Measurements from ENCODE around the gene LKAAEAR1.
"Not testable (repeated sequence)": the region's sequence is repeated elsewhere in the genome, so short reads cannot be mapped to it uniquely, and the experiment has no call there.

Gene LKAAEAR1, protein sequence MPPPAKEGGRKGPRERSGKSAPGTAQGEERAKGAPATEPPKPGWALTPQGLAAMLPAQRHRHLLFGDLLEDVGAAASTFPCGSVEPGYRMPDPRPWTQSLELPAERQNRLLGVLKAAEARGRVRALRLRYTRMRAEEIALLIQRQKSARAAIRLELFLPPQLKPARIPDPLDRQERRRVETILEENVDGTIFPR

DNA sequence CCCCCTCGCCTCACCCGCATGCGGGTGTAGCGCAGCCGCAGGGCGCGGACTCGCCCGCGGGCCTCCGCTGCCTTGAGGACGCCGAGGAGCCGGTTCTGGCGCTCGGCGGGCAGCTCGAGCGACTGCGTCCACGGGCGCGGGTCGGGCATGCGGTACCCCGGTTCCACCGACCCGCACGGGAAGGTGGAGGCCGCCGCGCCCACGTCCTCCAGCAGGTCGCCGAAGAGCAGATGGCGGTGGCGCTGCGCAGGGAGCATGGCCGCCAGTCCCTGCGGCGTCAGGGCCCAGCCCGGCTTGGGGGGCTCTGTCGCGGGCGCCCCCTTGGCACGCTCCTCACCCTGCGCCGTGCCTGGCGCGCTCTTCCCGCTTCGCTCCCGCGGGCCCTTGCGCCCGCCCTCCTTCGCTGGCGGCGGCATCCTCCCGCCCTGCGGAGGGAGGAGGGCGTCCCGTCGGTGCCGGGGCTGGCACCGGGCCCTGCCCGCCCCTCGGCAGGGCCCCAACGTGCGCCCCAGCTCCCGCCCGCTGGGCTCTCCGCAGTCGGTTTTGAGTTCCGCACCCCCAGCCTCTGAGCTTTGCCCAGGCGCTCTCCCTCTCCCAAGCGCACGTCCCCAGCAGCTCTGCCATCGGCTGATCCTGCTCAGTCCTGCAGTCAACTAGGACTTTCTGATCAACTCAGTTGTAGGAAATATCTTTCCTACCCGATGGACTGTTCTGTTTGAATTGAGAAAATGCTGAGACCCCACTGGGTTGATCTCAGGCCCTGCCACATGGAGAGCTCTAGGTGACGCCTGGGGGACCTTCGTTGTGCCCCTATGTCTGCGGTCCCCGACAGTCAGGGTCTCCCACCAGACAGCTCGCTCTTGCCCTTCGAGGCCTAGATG lies at the start of gene LKAAEAR1:
Gene LKAAEAR1, minus strand, starts transcription at position 595 of the 881 bp plus-strand sequence. Its CDS starts 179 bp downstream, at position 416.
- no peak for DNase-seq

DNA sequence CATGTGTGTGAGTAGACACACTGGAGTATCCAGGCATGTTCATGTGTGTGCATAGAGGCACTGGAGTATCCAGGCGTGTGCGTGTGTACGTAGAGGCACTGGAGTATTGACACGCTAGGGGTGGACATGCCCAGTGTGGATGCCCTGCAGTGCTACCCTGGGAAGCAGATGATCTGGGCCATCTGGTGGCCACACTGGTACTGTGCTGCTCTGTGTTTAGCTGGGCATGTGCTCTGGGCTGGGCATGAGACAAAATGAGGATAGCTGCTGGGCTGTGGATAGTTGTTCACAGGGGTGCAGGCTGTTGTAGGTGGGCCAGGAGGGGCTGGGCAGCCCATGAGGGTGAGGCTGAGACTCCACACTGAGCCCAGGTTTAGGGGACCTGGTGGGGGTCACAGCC lies 47.2 kb upstream of the LKAAEAR1 start:
- DNase-seq = no peak

DNA sequence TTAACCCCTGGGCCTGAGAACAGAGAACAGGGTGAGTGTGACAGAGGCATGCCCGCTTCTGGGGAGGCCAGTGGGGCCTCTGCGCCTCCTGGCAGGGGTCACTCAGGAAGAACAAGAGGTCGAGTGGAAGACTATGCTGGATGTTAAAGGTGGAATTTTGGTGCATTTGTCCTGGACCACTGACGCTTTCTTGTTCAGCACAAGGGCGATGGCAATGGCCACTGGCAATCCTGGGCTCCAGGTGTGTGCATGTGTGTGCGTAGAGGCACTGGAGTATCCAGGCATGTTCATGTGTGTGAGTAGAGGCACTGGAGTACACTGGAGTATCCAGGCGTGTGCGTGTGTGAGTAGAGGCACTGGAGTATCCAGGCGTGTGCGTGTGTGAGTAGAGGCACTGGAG lies 46.7 kb upstream of the LKAAEAR1 start:
- no peak for DNase-seq

DNA sequence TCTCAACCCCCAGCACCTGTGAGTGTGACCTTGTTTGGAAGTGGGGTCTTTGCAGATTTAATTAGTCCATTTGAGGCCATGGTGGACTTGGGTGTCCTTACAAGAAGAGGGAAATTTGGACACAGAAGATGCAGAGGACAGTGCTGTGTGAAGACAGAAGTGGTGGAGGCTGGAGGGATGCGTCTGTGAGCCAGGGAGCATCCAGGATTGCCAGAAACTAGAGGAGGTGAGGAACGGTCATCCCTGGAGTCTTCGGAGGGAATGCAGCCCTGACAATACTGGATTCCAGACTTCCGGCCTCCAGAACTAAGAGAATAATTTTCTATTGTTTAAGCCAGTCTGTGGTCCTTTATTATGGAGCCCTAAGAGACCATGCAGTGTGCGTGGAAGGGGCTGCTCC lies 46.1 kb upstream of the LKAAEAR1 start:
- no peak for DNase-seq

DNA sequence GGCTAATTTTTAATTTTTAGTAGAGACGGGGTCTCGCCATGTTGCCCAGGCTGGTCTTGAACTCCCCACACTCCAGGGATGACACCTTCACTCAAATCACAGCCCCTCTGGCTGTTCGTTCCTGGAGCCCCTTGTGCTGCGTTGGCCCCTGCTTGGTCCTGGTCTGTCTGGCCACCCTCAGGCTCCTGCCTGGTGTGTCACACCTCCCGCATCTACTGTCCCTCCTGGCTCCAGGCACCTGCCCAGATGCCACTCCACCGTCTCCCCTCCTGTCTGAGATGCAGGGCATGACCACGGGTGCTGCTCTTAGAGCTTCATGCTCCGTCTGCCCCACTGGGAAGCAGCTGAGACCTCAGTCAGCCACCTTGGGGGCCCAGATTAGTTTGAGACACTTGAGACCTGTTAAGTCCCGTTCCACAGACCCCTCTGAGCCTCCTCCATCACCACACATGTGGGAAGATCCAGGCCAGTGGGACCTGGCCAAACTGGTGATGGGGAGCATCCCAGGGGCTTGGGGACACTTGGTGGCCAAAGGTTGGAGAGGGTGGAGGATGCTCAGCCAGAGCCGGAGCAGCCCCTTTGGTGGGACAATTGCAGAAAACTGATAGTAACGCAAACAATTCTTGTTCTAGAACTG lies 45.1 kb upstream of the LKAAEAR1 start:
- no peak for DNase-seq

DNA sequence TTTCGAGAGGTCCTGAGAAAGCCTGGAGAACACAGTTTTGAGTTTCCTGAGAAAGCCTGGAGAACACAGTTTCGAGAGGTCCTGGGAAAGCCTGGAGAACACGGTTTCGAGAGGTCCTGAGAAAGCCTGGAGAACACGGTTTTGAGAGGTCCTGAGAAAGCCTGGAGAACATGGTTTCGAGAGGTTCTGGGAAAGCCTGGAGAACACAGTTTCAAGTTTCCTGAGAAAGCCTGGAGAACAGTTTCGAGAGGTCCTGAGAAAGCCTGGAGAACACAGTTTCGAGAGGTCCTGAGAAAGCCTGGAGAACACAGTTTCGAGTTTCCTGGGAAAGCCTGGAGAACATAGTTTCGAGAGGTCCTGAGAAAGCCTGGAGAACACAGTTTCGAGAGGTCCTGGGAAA lies 39.3 kb upstream of the LKAAEAR1 start:
- not testable (repeated sequence) for DNase-seq

DNA sequence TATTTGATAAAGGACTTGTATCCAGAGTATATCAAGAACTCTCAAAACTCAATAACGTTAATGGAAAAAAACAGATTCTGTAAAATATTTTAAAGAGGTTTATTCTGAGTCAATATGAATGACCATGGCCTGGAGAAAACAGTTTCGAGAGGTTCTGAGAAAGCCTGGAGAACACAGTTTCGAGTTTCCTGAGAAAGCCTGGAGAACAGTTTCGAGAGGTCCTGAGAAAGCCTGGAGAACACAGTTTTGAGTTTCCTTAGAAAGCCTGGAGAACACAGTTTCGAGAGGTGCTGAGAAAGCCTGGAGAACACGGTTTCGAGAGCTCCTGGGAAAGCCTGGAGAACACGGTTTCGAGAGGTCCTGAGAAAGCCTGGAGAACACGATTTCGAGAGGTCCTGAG lies 38.7 kb upstream of the LKAAEAR1 start:
- DNase-seq = not testable (repeated sequence)

DNA sequence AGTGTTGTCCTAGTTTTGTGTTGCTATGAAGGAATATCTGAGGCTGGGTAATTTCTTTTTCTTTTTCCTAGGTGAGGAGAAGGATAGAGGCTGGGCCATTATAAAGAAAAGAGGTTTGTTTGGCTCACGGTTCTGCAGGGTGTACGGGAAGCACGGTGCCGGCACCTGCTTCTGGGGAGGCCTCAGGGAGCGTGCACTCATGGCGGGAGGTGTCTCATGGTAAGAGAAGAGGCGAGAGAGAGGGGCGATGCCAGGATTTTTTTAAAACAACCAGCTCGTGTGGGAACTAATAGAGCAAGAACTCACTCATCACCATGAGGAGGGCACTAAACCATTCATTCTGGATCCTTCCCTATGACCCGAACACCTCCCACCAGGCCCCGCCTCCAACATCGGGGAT lies 37.4 kb upstream of the LKAAEAR1 start:
- DNase-seq = no peak

DNA sequence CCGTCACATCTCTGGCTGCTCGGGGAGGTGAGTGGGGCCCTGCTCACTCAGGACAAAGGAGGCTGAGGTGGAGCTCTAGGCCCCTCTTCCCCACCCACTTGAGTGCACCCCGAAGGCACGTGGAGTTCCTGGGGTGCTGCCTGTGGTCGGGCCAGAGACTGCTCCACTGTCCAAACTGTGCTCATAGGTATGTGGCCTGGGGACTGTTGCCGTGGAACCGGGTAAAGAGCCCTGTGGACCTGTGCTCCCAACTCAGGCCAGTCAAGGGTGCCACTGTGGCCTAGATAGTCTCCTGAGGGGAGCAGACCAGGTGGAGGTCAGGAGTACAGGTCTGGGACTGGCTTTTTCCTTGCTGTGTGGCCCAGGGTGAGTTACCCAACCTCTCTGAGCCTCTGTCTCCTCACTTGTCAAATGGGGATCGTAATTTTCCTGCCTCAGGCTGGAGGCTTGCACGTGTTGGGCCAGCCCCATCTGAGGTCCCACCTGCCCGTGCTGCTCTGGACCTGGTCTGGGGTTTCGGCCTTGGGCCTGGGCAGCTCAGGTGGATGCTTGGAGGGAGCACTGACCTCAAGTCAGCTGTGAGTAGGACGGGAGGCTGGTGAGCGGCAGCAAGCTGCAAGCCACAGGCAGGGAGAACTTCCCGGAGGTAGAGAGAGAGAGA lies 35.6 kb upstream of the LKAAEAR1 start:
- no peak for DNase-seq

DNA sequence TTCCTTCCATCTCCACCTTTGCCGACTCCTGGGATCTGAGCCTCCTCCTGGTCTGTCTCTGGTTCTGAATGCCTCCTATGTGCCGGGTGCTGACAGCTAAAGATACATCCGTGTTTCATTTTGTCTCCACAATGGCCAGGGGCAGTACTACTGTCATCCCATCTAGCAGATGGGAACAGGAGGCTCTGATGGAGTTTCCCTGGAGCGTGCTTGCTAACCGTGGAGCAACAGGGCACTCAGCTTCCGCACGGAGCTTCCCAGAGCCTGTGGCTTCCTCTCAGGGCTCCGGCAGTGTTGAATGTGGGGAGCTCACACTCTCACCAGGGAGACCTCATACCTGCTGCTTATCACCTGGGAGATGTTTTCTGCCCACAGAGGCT lies 35.1 kb upstream of the LKAAEAR1 start:
- no peak for DNase-seq

DNA sequence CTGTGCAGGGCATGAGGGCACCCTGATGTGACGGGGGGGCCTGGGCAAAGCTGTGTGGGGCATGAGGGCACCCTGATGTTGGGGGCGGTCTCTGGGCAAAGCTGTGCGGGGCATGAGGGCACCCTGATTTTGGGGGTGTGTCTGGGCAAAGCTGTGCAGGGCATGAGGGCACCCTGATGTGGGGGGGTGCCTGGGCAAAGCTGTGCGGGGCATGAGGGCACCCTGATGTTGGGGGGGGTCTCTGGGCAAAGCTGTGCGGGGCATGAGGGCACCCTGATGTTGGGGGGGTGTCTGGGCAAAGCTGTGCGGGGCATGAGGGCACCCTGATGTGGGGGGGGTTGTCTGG lies 33.2 kb upstream of the LKAAEAR1 start:
- not testable (repeated sequence) for DNase-seq

DNA sequence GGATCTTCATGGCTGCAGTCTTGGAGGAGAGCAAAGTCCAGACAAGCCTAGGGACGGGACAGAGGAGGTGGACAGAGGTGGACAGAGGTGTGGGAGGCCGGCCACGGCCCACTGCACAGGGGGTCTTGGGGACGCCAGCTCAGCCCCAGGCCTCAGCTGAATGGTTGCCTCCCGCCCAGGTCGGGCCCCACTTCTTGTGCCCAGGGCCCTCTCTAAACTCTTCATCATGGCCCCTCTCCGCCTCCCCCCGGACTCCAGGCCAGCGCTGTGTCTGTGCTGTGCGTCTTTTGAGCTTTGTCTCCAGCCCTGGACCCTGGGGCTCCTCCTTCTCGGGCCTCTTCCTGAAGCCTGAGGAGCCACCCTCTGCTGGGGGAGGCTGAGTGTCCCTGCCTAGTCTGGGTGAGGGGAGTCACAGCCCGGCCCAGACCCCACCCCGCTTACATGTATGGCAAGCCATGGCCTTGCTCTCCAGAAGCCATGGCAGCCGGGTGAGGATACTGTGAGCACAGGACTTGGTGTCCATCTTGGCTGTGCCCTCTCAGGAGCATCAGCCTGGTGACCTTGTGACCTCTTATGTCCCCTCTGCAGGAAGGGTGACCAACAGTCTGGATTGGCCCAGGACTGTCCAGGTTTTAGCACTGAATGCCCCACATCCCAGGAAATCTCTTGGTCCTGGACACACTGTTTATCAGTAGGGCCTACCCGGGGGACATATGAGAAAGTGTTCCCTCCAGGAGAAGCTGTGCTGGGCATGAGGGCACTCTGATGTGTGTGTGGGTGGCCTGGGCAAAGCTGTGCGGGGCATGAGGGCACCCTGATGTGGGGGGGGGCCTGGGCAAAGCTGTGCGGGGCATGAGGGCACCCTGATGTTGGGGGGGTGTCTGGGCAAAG lies 32.6 kb upstream of the LKAAEAR1 start:
- no peak for DNase-seq

DNA sequence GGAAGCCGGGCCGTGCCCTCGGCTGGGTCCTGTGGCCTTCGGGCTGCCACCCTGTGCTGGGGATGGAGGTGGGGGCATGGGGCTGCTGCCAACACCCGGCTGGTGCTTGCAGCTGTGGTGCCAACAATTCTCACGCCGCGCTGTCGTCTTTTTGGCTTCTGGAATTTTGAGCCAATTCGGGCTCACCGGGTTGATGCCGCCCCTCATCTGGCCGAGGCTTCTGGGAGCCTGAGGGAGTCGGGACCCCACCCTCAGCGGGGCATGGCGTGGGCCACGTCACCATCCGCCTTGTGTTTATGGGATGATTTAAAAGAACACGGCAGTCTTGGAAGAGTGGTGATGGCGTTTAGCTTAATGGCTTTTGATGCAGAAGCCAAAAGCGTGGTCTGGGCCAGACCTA lies 31.8 kb upstream of the LKAAEAR1 start:
- no peak for DNase-seq

DNA sequence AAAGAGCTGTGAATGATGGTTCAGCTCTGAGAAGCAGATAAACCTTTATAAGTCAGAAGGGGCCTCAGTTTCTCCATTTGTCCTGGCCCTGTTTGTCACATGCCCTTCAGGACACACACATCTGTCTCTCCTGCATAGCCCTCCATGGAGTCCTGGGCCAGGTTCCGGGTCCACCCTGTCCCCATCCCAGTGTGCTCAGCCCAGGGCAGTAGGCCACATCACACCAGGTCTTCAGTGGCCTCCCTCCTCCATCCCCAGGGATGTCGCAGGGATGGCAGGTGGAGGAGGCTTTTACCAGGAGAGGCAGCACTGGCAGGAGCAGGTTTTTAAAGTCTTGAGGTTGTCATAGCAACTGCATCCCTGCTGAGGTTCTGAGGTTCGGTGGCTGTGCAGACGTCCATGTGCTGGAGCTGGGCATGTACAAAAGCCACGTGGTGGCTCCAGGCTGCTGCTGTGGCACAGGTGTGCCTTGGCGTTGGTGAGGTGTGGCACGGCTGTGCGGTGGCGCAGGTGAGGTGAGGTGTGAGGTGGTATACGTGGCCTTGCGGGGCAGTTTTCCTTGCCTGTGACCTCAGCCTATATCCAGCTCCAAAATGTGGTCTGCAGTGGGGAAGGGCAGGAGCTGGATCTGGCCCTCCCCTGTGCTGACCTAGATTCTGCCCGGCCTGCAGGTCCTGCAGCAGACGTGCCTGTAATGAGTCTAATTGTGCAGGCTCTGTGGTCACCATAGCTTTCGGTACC lies 31.1 kb upstream of the LKAAEAR1 start:
- DNase-seq = no peak

DNA sequence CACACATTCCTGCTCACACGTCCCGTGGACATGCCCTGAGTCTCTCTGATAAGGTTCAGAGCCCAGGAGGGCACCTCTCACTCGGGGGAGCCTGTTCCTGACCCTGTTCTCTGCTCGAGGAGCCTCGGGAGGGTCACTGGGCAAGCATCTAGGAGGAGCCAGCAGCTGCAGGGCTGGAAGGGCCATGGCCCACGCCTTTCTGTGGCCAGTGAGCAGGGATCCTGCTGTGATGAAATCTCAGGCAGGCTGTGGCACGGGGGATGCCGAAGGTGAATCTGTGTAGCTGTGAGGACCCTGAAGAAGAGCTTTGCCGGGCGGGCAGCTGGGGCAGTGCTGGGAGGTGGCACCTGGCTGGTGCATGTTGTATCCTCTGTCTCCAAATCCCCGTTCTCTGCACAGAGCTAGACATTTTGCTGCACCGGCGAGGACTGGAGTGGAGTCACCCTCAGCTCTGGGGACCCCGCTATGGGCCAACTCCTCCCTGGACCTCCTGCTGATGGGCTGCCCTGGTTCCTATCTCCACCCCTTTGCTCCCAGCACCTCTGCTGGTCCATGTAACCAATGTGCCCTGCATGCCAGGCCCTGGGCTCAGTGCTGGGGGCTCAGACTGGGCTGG lies 30.3 kb upstream of the LKAAEAR1 start:
- DNase-seq = no peak

DNA sequence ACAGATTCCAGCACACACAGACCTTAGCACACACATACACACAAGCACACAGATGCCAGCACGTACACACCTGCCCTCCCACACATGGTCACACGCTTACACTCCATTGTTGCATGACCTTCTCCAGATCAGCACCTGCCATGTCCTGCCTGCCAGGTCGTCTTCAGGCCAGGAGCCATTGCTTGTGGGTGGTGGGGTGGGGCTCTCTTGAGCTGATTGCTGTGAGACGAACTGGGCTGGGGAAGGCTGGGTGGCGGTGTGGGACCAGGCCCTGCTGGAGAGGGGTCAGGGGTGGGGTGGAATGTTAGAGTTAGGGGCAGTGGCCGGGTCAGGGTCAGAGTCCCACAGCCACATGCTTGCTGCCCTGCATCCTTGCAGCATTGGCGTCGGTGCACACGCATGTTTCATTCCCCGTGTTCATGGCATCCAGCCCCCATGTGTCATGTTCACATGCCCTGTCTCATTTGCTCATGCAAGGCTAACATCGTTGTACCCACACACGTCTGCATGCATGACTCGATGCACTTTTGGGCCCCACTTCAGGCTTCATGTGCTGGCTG lies 29.7 kb upstream of the LKAAEAR1 start:
- no peak for DNase-seq

DNA sequence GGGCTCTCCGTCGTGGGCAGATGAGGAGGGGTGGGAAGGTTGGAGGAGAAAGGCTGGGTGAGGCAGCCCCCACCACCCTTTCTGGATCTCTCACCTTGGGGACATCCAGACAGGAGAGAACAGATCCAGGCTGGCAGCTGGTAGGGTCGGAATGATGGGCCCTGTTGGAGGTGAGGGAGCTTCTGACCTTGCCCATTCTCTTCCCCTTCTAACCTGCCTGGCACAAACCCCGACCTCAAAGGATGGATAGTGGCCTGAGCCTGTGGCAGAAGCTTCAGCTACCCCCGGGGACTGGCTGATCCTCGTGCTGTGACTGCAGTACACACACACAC lies 29.2 kb upstream of the LKAAEAR1 start:
- no peak for DNase-seq

DNA sequence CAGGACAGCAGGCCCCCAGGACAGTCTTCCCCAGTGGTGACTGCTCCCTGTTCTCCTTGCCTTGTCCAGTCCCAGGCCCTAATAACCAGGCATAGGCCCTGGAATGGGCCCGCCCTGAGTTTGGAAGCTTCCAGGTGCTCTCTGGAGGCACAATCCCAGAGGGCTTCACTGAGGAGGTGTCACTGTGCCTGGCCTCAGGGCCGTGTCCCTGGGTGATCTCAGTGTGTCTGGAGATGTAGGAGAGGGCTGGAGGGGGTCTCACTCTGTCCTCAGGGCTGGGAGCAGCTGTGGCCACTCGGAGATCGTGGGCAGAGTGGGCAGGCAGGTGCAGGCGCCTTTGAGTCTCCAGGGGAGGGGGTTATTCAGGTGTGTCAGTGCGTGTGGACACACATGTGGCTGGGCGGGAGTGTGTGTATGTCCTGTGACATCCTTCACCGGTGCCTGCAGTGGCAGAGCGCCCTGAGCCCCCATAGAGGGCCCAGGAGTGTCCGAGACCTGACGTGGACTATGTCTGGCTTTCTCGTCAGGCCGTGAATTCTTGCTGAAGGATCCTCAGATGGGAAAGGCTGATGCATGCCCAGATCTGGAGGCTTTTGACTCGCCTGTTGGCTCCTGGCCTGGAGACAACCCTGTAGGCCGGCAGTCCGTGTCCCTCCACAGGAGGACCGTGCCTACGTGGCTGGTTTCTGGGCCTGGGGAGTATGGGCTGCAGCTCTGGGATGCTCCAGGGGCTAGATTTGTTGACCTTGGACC lies 28.7 kb upstream of the LKAAEAR1 start:
- no peak for DNase-seq

DNA sequence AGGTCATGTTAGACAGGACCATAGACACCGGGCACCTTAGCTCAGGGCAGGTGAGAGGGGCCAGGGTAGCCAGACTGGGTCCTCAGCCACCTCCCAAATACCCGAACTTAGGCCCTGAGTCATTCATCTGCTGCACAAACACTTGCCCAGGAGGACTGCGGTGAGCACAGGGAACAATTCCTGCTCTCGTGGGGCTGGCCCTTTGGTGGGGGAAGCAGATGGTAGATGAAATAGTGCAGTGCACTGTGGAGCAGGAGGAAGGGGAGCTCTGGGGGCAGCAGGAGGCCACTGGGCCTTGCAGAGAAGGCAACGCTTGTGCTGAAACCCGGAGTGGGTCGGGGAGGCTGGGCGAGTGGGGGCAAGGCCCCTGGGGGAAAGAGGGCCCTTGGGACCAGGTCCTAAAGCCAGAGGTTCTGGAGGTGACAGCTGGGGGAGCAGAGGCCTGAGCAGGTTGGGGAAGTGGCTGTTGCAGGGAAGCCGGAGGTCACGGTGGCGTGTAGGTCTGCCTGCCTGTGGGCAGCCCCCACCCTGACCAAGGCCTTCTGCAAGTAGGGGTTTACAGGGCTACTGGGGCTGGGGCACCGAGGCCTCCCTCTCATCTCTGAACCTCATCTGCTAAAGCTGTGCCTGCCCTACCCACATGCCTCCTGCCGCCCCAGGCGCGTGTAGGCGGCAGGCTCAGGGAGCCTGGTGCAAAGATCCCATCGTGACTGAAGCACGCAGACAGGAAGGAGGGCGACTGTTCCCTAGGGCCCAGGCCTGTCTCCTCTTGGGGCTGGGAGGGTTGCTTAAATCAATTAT lies 27.8 kb upstream of the LKAAEAR1 start:
- DNase-seq = no peak

All from stimulated activated CD4-positive, alpha-beta T cell treated with anti-CD3 and anti-CD28 coated beads, Interleukin-4, amount 100 ng/mL, for 4 hours (primary cell).